ENCODE data around the gene CTDP1. TPM values are rescaled to one million over a fixed set of nuclear protein-coding genes. Genes with fewer than 3 reads are reported as not detected.

The CTDP1 gene
- total and polyA plus RNA-seq, 4 donors = 2.7 to 13.9 (median 10.5) TPM

GRCh38 chr18:79720359-79720733, 40.7 kb downstream of the CTDP1 start:
- TF ChIP-seq ATF3 (IDR thresholded peaks at IDR 0.05) = no peak
- TF ChIP-seq NR2F2 (IDR thresholded peaks at IDR 0.05) = no peak
- no peak for TF ChIP-seq FOXA2 (IDR thresholded peaks at IDR 0.05)
- DNase-seq (ENCODE audit: low spot score) = no peak
- WGBS = 94% methylated on average over 14 of the region's 14 CpGs
- H3K9me3 ChIP-seq (ENCODE audit: control insufficient read depth in 4 of 4, low read length in 3 of 4) = no peaks in the 10 kb centered on the region
- H3K36me3 ChIP-seq (ENCODE audit: control insufficient read depth in 4 of 4, insufficient read depth in 3 of 4, low read depth in 1 of 4, low read length in 3 of 4) = peaks cover 16 to 82% (median 40%) of the 10 kb centered on the region in 4 donors
- H3K4me3 ChIP-seq (ENCODE audit: low read depth in 1 of 3, low read length in 3 of 3) = no peak overlapping the region
- no peaks in the 10 kb centered on the region for H3K27me3 ChIP-seq (ENCODE audit: control insufficient read depth in 4 of 4, insufficient read depth in 4 of 4, low read length in 3 of 4)
- H3K27ac ChIP-seq (ENCODE audit: low read depth in 1 of 2, low read length in 2 of 2) = no peak overlapping the region
- no peaks in the 10 kb centered on the region for H3K4me1 ChIP-seq (ENCODE audit: control insufficient read depth in 4 of 4, insufficient read depth in 4 of 4, low read length in 3 of 4)
- H3K9ac ChIP-seq (ENCODE audit: low read depth in 1 of 2, low read length in 2 of 2) = no peak overlapping the region

- DNase-seq (ENCODE audit: low spot score) = no peak
- peaks cover 7 to 70% (median 39%) of the 10 kb centered on the region in 4 donors for H3K36me3 ChIP-seq (ENCODE audit: control insufficient read depth in 4 of 4, insufficient read depth in 3 of 4, low read depth in 1 of 4, low read length in 3 of 4)
- no peak overlapping the region for H3K9ac ChIP-seq (ENCODE audit: low read depth in 1 of 2, low read length in 2 of 2)
- 98% methylated on average over 13 of the region's 13 CpGs for WGBS
- H3K4me1 ChIP-seq (ENCODE audit: control insufficient read depth in 4 of 4, insufficient read depth in 4 of 4, low read length in 3 of 4) = no peaks in the 10 kb centered on the region
- no peak overlapping the region for H3K4me3 ChIP-seq (ENCODE audit: low read depth in 1 of 3, low read length in 3 of 3)
- H3K27me3 ChIP-seq (ENCODE audit: control insufficient read depth in 4 of 4, insufficient read depth in 4 of 4, low read length in 3 of 4) = no peaks in the 10 kb centered on the region
- peaks cover 3 to 7% (median 6%) of the 10 kb centered on the region in 4 donors for H3K9me3 ChIP-seq (ENCODE audit: control insufficient read depth in 4 of 4, low read length in 3 of 4)
- no peak overlapping the region for H3K27ac ChIP-seq (ENCODE audit: low read depth in 1 of 2, low read length in 2 of 2)
- no peak for TF ChIP-seq HNF4A (conservative IDR thresholded peaks at IDR 0.05)
- TF ChIP-seq JUND (IDR thresholded peaks at IDR 0.05) = no peak
- TF ChIP-seq HNF4G (IDR thresholded peaks at IDR 0.05) = no peak
- TF ChIP-seq TAF1 (conservative IDR thresholded peaks at IDR 0.05) = no peak
- TF ChIP-seq FOXA1 (IDR thresholded peaks at IDR 0.05) = no peak
- TF ChIP-seq ATF3 (IDR thresholded peaks at IDR 0.05) = no peak
- no peak for TF ChIP-seq EGR1 (IDR thresholded peaks at IDR 0.05; ENCODE audit: low read depth in 2 of 2)
- no peak for TF ChIP-seq FOXA2 (IDR thresholded peaks at IDR 0.05)
- no peak for TF ChIP-seq CTCF (IDR thresholded peaks at IDR 0.05; ENCODE audit: low read depth, low read length, missing input control)
- no peak for TF ChIP-seq NR2F2 (IDR thresholded peaks at IDR 0.05)
- no peak for TF ChIP-seq GABPA (IDR thresholded peaks at IDR 0.05 in 1 of 2, conservative IDR thresholded peaks at IDR 0.05 in 1 of 2)
- TF ChIP-seq MAX (IDR thresholded peaks at IDR 0.05) = no peak
Observed at GRCh38 chr18:79723036-79723435, 43.4 kb downstream of the CTDP1 start.

GRCh38 chr18:79723628-79724027, 44.0 kb downstream of the CTDP1 start:
- H3K4me1 ChIP-seq (ENCODE audit: control insufficient read depth in 4 of 4, insufficient read depth in 4 of 4, low read length in 3 of 4) = no peaks in the 10 kb centered on the region
- peaks cover 4 to 69% (median 41%) of the 10 kb centered on the region in 4 donors for H3K36me3 ChIP-seq (ENCODE audit: control insufficient read depth in 4 of 4, insufficient read depth in 3 of 4, low read depth in 1 of 4, low read length in 3 of 4)
- H3K9me3 ChIP-seq (ENCODE audit: control insufficient read depth in 4 of 4, low read length in 3 of 4) = peaks cover 3 to 11% (median 7%) of the 10 kb centered on the region in 4 donors
- H3K27me3 ChIP-seq (ENCODE audit: control insufficient read depth in 4 of 4, insufficient read depth in 4 of 4, low read length in 3 of 4) = no peaks in the 10 kb centered on the region
- H3K4me3 ChIP-seq (ENCODE audit: low read depth in 1 of 3, low read length in 3 of 3) = no peak overlapping the region
- no peak overlapping the region for H3K9ac ChIP-seq (ENCODE audit: low read depth in 1 of 2, low read length in 2 of 2)
- TF ChIP-seq TAF1 (conservative IDR thresholded peaks at IDR 0.05) = no peak
- TF ChIP-seq MAX (IDR thresholded peaks at IDR 0.05) = no peak
- no peak for TF ChIP-seq ATF3 (IDR thresholded peaks at IDR 0.05)
- TF ChIP-seq REST (IDR thresholded peaks at IDR 0.05) = no peak
- TF ChIP-seq SP1 (IDR thresholded peaks at IDR 0.05) = no peak
- TF ChIP-seq EGR1 (IDR thresholded peaks at IDR 0.05; ENCODE audit: low read depth in 2 of 2) = no peak
- TF ChIP-seq FOXA2 (IDR thresholded peaks at IDR 0.05) = no peak
- TF ChIP-seq RAD21 (IDR thresholded peaks at IDR 0.05) = no peak
- TF ChIP-seq HNF4G (IDR thresholded peaks at IDR 0.05) = no peak
- no peak for TF ChIP-seq HNF4A (conservative IDR thresholded peaks at IDR 0.05)
- WGBS = 84% methylated on average over 11 of the region's 11 CpGs
- H3K27ac ChIP-seq (ENCODE audit: low read depth in 1 of 2, low read length in 2 of 2) = no peak overlapping the region
- no peak for DNase-seq (ENCODE audit: low spot score)

All from liver (tissue), 9 donors.